HepG2 (cell line): ENCODE data around the gene COX4I2. TPM values are rescaled to one million over a fixed set of nuclear protein-coding genes. Genes with fewer than 3 reads are reported as not detected.

Experiments used
- GATAD2A ChIP-seq: IDR thresholded peaks from 2 replicates; pipeline ENCODE4 v1.6.1; 2016
- HHEX ChIP-seq: IDR thresholded peaks from 2 replicates; pipeline ENCODE4 v1.6.1; 2016; ENCODE audit warnings: control low read depth
- KLF12 ChIP-seq: sonication (generic); formaldehyde crosslinking; IDR thresholded peaks from 2 replicates; pipeline ENCODE4 v1.4.0; 2020; ENCODE audit warnings: missing genetic modification reagents, borderline replicate concordance
- NCOA2 ChIP-seq: sonication (generic); formaldehyde crosslinking; IDR thresholded peaks from 2 replicates; pipeline ENCODE4 v1.8.0; 2022; ENCODE audit warnings: inconsistent platforms
- RBM22 ChIP-seq: fragments of 200-400 bp; formaldehyde crosslinking; optimal IDR thresholded peaks from 2 replicates; pipeline ENCODE3; 2017; ENCODE audit warnings: mild to moderate bottlenecking, low read length, moderate library complexity
- SMARCC2 ChIP-seq: fragments of 450-650 bp; IDR thresholded peaks from 2 replicates; pipeline ENCODE4 v1.6.1; 2017; ENCODE audit warnings: antibody characterized with exemption, mild to moderate bottlenecking
- ZIK1 ChIP-seq: sonication (generic); formaldehyde crosslinking; IDR thresholded peaks from 2 replicates; pipeline ENCODE4 v1.5.0; 2020; ENCODE audit warnings: mild to moderate bottlenecking, low read depth, missing genetic modification reagents, borderline replicate concordance
- ZNF230 ChIP-seq: sonication (generic); formaldehyde crosslinking; IDR thresholded peaks from 2 replicates; pipeline ENCODE4 v1.4.0; 2020; ENCODE audit warnings: mild to moderate bottlenecking, missing genetic modification reagents
- ZNF256 ChIP-seq: sonication (generic); formaldehyde crosslinking; conservative IDR thresholded peaks from 2 replicates; pipeline ENCODE4 v1.4.0; 2020; ENCODE audit warnings: missing genetic modification reagents
- ZNF431 ChIP-seq: sonication (generic); formaldehyde crosslinking; IDR thresholded peaks from 2 replicates; pipeline ENCODE4 v1.9.0; 2022; ENCODE audit warnings: missing genetic modification reagents, low read depth, mild to moderate bottlenecking, borderline replicate concordance
- ZNF558 ChIP-seq: sonication (generic); formaldehyde crosslinking; IDR thresholded peaks from 2 replicates; pipeline ENCODE4 v1.9.0; 2022; ENCODE audit warnings: mild to moderate bottlenecking, missing genetic modification reagents, borderline replicate concordance
- ZNF672 ChIP-seq: sonication (generic); formaldehyde crosslinking; IDR thresholded peaks from 2 replicates; pipeline ENCODE4 v1.8.1; 2022; ENCODE audit warnings: missing genetic modification reagents
- ZNF75D ChIP-seq: sonication (generic); formaldehyde crosslinking; IDR thresholded peaks from 2 replicates; pipeline ENCODE4 v1.8.1; 2023; ENCODE audit warnings: missing genetic modification reagents, mild to moderate bottlenecking, borderline replicate concordance
- ZNF879 ChIP-seq: sonication (generic); formaldehyde crosslinking; IDR thresholded peaks from 2 replicates; pipeline ENCODE4 v1.8.1; 2023; ENCODE audit warnings: missing genetic modification reagents
- polyA plus RNA-seq, 8 experiments: library from polyadenylated mRNA; depleted of rRNA in 3 of 8; stranded (reverse) in 7 of 8; unstranded in 1 of 8; fragments of >200 nt; fragmentation: Illumina TruSeq in 4 of 8; extraction: Trizol in 4 of 8; gene quantifications; 2 replicates each; pipeline versions ENCODE4 v1.2.1 to v1.2.3, GENCODE V29; 2011 to 2016; ENCODE audit warnings: low read depth in 4 of 8, missing spikeins in 1 of 8, mixed read lengths in 1 of 8; ENCODE audit not compliant: insufficient read depth in 1 of 8
- total RNA-seq, 5 experiments: library from RNA; depleted of rRNA; stranded (reverse); fragments of >200 nt; fragmentation: Illumina TruSeq; extraction: Trizol; gene quantifications; 2 replicates each; pipeline ENCODE4 v1.2.3, GENCODE V29; 2016; ENCODE audit warnings: low read depth in 1 of 5
- TF ChIP-seq, protein P1 (sequence below): sonication (generic); formaldehyde crosslinking; IDR thresholded peaks from 2 replicates; pipeline ENCODE4 v1.4.0; 2020; ENCODE audit warnings: missing genetic modification reagents, borderline replicate concordance
- TF ChIP-seq, protein P2 (sequence below): sonication (generic); IDR thresholded peaks from 2 replicates; pipeline ENCODE4 v1.6.1; 2016; ENCODE audit warnings: low read depth, borderline replicate concordance
- TF ChIP-seq, protein P3 (sequence below): sonication (generic); formaldehyde crosslinking; IDR thresholded peaks from 2 replicates; pipeline ENCODE4 v1.5.1; 2020; ENCODE audit warnings: missing genetic modification reagents, mild to moderate bottlenecking, borderline replicate concordance
- TF ChIP-seq, protein P4 (sequence below): sonication (generic); formaldehyde crosslinking; IDR thresholded peaks from 2 replicates; pipeline ENCODE4 v1.4.0; 2020; ENCODE audit warnings: missing genetic modification reagents, borderline replicate concordance

COX4I2 gene
- total and polyA plus RNA-seq, 2 of the 13 experiments (the other 11 are each of a cell fraction or from before 2014, with no cell fraction given) = 1.1 TPM; not detected in 1

DNA sequence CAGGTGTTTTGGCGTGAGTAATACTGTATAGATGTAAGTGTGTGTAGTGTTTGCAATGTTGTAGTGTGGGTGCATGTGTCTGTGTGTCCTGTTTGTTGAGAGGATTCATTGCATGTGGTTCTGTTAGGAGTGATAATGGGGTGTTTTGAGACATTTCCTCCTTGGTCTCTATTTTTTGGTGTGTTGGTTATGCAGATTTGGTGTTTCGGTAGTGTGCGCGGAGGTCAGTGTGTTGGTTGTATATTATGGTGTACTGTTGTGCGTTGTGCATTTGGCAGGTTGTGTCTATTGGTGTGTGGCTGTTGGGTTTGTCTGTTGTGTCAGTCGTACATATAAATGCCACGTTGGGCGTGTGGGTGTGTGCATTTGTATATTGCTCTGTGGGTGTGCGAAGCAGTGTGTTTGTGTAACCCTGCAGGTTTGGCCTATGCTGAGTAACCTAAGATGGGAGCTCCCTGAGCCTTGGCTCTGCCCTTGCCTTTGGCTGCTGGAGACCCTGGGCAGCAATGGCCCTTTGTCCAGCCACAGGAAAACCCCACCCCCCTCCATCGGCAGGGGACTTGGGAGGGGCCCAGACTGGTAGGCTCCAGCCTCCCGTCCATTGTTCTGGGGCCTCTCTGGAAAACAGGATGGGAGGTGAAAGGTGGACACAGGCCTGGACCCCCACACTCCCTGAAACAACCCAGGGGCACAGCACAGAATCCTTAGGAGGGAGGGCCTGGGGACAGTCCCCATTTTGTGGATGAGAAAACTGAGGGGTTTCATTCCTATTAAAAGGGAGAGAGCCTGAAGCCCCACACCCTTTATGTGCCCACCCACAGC is 42.9 kb upstream of the COX4I2 start (continued):
- TF ChIP-seq, protein P1, sequence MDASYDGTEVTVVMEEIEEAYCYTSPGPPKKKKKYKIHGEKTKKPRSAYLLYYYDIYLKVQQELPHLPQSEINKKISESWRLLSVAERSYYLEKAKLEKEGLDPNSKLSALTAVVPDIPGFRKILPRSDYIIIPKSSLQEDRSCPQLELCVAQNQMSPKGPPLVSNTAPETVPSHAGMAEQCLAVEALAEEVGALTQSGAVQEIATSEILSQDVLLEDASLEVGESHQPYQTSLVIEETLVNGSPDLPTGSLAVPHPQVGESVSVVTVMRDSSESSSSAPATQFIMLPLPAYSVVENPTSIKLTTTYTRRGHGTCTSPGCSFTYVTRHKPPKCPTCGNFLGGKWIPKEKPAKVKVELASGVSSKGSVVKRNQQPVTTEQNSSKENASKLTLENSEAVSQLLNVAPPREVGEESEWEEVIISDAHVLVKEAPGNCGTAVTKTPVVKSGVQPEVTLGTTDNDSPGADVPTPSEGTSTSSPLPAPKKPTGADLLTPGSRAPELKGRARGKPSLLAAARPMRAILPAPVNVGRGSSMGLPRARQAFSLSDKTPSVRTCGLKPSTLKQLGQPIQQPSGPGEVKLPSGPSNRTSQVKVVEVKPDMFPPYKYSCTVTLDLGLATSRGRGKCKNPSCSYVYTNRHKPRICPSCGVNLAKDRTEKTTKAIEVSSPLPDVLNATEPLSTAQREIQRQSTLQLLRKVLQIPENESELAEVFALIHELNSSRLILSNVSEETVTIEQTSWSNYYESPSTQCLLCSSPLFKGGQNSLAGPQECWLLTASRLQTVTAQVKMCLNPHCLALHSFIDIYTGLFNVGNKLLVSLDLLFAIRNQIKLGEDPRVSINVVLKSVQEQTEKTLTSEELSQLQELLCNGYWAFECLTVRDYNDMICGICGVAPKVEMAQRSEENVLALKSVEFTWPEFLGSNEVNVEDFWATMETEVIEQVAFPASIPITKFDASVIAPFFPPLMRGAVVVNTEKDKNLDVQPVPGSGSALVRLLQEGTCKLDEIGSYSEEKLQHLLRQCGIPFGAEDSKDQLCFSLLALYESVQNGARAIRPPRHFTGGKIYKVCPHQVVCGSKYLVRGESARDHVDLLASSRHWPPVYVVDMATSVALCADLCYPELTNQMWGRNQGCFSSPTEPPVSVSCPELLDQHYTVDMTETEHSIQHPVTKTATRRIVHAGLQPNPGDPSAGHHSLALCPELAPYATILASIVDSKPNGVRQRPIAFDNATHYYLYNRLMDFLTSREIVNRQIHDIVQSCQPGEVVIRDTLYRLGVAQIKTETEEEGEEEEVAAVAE (CRISPR knock-in tag) = peak; percentile 14; the same call in 1 of the 2 replicates
- TF ChIP-seq NCOA2 (CRISPR knock-in tag) (peak; percentile 70), ZNF431 (CRISPR knock-in tag) (no peak), ZIK1 (0 out of 2 replicates have a peak, but pooled peaks have one; percentile 29), GATAD2A (CRISPR knock-in tag) (peak; percentile 27; the same call in 1 of the 2 replicates), ZNF879 (0 out of 2 replicates have a peak, but pooled peaks have one; percentile 11), SMARCC2 (no peak), ZNF672 (CRISPR knock-in tag) (peak; percentile 38; the same call in 1 of the 2 replicates), ZNF230 (CRISPR knock-in tag) (0 out of 2 replicates have a peak, but pooled peaks have one; percentile 15), KLF12 (0 out of 2 replicates have a peak, but pooled peaks have one; percentile 67), ZNF256 (CRISPR knock-in tag) (0 out of 2 replicates have a peak, but pooled peaks have one; percentile 46), RBM22 (no peak), ZNF558 (CRISPR knock-in tag) (no peak), ZNF75D (CRISPR knock-in tag) (no peak), HHEX (no peak)
- TF ChIP-seq, protein P2, sequence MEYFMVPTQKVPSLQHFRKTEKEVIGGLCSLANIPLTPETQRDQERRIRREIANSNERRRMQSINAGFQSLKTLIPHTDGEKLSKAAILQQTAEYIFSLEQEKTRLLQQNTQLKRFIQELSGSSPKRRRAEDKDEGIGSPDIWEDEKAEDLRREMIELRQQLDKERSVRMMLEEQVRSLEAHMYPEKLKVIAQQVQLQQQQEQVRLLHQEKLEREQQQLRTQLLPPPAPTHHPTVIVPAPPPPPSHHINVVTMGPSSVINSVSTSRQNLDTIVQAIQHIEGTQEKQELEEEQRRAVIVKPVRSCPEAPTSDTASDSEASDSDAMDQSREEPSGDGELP = peak; percentile 76; the same call in 1 of the 2 replicates
- TF ChIP-seq, protein P3, sequence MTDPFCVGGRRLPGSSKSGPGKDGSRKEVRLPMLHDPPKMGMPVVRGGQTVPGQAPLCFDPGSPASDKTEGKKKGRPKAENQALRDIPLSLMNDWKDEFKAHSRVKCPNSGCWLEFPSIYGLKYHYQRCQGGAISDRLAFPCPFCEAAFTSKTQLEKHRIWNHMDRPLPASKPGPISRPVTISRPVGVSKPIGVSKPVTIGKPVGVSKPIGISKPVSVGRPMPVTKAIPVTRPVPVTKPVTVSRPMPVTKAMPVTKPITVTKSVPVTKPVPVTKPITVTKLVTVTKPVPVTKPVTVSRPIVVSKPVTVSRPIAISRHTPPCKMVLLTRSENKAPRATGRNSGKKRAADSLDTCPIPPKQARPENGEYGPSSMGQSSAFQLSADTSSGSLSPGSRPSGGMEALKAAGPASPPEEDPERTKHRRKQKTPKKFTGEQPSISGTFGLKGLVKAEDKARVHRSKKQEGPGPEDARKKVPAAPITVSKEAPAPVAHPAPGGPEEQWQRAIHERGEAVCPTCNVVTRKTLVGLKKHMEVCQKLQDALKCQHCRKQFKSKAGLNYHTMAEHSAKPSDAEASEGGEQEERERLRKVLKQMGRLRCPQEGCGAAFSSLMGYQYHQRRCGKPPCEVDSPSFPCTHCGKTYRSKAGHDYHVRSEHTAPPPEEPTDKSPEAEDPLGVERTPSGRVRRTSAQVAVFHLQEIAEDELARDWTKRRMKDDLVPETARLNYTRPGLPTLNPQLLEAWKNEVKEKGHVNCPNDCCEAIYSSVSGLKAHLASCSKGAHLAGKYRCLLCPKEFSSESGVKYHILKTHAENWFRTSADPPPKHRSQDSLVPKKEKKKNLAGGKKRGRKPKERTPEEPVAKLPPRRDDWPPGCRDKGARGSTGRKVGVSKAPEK (CRISPR knock-in tag) = 0 out of 2 replicates have a peak, but pooled peaks have one; percentile 21
- TF ChIP-seq, protein P4, sequence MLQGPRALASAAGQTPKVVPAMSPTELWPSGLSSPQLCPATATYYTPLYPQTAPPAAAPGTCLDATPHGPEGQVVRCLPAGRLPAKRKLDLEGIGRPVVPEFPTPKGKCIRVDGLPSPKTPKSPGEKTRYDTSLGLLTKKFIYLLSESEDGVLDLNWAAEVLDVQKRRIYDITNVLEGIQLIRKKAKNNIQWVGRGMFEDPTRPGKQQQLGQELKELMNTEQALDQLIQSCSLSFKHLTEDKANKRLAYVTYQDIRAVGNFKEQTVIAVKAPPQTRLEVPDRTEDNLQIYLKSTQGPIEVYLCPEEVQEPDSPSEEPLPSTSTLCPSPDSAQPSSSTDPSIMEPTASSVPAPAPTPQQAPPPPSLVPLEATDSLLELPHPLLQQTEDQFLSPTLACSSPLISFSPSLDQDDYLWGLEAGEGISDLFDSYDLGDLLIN (CRISPR knock-in tag) = no peak
